ENCODE data around the gene WDR20. TPM values are rescaled to one million over a fixed set of nuclear protein-coding genes. Genes with fewer than 3 reads are reported as not detected.

Gene WDR20
- total RNA-seq, 1 experiment from 2014 or later: 25.6 TPM

DNA sequence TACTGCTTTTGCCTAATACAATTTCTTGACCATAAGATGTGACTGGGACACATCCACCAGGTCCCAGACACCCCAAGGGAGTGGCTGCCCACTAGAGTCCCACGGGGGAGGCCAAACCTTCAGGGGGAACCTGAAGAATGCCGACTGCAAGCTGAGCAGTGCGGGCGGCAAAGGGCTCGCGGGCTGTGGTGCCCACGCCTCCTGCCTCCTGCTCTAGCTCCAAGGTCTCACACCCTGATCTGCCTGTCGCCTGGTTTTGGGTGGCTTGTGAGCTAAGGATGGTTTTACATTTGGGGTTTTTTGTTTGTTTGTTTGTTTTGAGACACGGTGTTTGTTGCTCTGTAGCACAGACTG is 90.0 kb downstream of the WDR20 start:
- H3K27ac Mint-ChIP-seq: no peak overlapping the region
- no peak for ATAC-seq
- no peaks in the 10 kb centered on the region for H3K9me3 Mint-ChIP-seq
- H3K36me3 Mint-ChIP-seq: peaks cover 3% of the 10 kb centered on the region; the same call in 1 of the 2 replicates
- CTCF ChIA-PET: interaction anchor here (2.0 kb wide), 1 partner anchor 84 kb away, joined by 5 read pairs; no protein-coding TSS in a partner anchor
- no peak for DNase-seq (ENCODE audit: low spot score)
- TF ChIP-seq, protein P1, sequence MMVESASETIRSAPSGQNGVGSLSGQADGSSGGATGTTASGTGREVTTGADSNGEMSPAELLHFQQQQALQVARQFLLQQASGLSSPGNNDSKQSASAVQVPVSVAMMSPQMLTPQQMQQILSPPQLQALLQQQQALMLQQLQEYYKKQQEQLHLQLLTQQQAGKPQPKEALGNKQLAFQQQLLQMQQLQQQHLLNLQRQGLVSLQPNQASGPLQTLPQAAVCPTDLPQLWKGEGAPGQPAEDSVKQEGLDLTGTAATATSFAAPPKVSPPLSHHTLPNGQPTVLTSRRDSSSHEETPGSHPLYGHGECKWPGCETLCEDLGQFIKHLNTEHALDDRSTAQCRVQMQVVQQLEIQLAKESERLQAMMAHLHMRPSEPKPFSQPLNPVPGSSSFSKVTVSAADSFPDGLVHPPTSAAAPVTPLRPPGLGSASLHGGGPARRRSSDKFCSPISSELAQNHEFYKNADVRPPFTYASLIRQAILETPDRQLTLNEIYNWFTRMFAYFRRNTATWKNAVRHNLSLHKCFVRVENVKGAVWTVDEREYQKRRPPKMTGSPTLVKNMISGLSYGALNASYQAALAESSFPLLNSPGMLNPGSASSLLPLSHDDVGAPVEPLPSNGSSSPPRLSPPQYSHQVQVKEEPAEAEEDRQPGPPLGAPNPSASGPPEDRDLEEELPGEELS (CRISPR knock-in tag; IDR thresholded peaks at IDR 0.05): no peak
- TF ChIP-seq, protein P2, sequence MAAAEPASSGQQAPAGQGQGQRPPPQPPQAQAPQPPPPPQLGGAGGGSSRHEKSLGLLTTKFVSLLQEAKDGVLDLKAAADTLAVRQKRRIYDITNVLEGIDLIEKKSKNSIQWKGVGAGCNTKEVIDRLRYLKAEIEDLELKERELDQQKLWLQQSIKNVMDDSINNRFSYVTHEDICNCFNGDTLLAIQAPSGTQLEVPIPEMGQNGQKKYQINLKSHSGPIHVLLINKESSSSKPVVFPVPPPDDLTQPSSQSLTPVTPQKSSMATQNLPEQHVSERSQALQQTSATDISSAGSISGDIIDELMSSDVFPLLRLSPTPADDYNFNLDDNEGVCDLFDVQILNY (CRISPR knock-in tag; IDR thresholded peaks at IDR 0.05): no peak
- TF ChIP-seq GRHL2 (CRISPR knock-in tag; IDR thresholded peaks at IDR 0.05; ENCODE audit: insufficient replicate concordance, severe bottlenecking) (no peak), ZNF396 (CRISPR knock-in tag; IDR thresholded peaks at IDR 0.05; ENCODE audit: borderline replicate concordance) (no peak)
- no peaks in the 10 kb centered on the region for H3K4me1 Mint-ChIP-seq
- H3K4me3 Mint-ChIP-seq: no peak overlapping the region
- no peaks in the 10 kb centered on the region for H3K27me3 Mint-ChIP-seq (ENCODE audit: low read depth)
- POLR2A ChIA-PET: no interaction called here

DNA sequence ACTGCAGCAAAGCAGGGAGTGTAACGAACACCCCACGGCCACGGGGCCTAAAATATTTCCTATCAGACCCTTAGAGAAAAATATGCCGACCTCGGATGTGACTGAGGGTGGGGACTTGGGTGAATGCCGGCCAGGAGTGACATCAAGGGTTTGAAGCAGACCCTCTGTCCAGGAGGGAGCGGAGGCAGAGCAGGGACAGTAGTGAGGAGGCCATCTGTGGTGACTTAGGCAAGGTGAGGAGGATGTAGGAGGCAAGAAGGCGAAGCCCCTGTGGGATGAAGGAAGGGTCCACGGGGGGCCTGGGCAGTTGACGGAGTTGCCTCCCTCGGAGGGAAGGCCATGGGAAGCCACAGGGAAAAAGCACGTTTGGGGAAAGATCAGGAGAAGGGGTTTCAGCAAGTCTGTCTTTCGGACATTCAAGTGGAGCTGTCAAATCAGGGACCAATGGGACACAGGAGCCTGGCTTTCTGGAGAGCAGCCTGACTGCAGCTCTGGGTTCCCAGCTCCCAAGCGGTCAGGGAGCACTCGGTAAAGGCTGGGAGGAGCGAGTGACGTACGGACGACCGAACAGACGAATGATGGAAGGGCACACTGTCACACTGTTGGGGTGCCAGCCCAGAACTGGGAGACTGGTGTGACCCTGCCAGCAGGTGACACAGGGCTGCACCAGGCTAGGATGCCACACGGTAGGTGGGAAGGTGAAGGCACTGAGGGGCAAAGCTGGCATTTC is 90.9 kb downstream of the WDR20 start:
- CTCF ChIA-PET: interaction anchor here (1.0 to 3.7 kb wide), 2 partner anchors 60 to 83 kb away, joined by 3 to 18 read pairs; no protein-coding TSS in a partner anchor
- TF ChIP-seq, protein P3, sequence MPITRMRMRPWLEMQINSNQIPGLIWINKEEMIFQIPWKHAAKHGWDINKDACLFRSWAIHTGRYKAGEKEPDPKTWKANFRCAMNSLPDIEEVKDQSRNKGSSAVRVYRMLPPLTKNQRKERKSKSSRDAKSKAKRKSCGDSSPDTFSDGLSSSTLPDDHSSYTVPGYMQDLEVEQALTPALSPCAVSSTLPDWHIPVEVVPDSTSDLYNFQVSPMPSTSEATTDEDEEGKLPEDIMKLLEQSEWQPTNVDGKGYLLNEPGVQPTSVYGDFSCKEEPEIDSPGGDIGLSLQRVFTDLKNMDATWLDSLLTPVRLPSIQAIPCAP (CRISPR knock-in tag; IDR thresholded peaks at IDR 0.05): no peak
- TF ChIP-seq ZNF671 (CRISPR knock-in tag; IDR thresholded peaks at IDR 0.05): no peak
- TF ChIP-seq, protein P4, sequence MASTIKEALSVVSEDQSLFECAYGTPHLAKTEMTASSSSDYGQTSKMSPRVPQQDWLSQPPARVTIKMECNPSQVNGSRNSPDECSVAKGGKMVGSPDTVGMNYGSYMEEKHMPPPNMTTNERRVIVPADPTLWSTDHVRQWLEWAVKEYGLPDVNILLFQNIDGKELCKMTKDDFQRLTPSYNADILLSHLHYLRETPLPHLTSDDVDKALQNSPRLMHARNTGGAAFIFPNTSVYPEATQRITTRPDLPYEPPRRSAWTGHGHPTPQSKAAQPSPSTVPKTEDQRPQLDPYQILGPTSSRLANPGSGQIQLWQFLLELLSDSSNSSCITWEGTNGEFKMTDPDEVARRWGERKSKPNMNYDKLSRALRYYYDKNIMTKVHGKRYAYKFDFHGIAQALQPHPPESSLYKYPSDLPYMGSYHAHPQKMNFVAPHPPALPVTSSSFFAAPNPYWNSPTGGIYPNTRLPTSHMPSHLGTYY (CRISPR knock-in tag; IDR thresholded peaks at IDR 0.05): no peak
- TF ChIP-seq ZNF317 (CRISPR knock-in tag; IDR thresholded peaks at IDR 0.05; ENCODE audit: borderline replicate concordance, low read depth): no peak
- no peak for TF ChIP-seq ZNF263 (CRISPR knock-in tag; IDR thresholded peaks at IDR 0.05; ENCODE audit: low read depth)
- TF ChIP-seq ZNF423 (CRISPR knock-in tag; IDR thresholded peaks at IDR 0.05): no peak
- no peak for TF ChIP-seq SOX15 (CRISPR knock-in tag; IDR thresholded peaks at IDR 0.05)
- no peak for TF ChIP-seq HMGA2 (CRISPR knock-in tag; IDR thresholded peaks at IDR 0.05)
- POLR2A ChIA-PET: no interaction called here
- H3K4me1 Mint-ChIP-seq: no peaks in the 10 kb centered on the region
- no peaks in the 10 kb centered on the region for H3K27me3 Mint-ChIP-seq (ENCODE audit: low read depth)
- no peaks in the 10 kb centered on the region for H3K9me3 Mint-ChIP-seq
- no peak for ATAC-seq
- peak overlapping the region; percentile 14; the same call in 1 of the 2 replicates for H3K27ac Mint-ChIP-seq
- H3K36me3 Mint-ChIP-seq: no peaks in the 10 kb centered on the region
- DNase-seq (ENCODE audit: low spot score): no peak
- no peak overlapping the region for H3K4me3 Mint-ChIP-seq

DNA sequence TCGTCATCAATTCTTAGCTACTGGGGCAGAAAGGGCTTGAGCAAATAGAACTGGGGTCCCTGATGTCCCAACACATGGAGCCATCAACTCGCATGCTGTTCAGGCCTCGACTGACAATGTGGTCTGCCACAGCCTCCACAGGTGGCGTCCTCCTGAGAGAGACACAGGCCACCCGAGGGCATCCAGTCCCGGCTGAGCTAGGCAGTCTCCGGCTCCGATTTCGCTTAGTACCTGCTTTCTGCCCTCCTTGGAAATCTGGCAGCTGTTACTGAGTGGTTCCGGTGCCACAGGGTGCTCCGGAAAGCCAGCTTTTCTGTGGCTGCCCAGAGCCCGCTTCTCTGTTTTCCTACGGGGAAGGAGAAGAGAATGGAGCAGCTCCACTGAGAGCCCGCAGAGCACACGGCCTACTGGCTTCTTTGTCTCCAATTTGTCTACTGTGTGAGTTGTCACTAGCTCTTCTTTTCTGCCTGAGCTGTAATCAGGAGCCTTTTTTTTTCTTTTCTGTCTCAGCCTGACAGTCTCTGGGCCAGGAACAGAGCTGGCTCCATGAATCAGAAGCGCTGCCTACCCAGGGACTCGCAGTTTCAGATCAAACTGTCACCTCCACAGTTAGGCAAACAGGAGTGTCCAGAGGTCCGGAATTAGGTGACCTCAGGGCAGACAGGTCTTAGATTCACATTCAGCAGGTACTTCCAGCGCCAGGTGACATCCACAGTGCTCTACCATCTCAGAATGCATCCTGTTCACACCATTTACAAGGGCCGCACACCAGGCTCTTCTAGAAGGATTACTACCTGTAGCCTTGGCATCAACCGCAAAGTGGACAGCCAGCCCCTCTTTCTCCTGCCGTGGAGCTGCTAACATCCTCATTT is 92.0 kb downstream of the WDR20 start:
- ChIA-PET POLR2A (no interaction called here), CTCF (interaction anchor here (0.6 to 3.7 kb wide), 3 partner anchors 30 to 82 kb away, joined by 3 to 18 read pairs (median 3); no protein-coding TSS in a partner anchor)
- DNase-seq (ENCODE audit: low spot score): no peak
- no peak for TF ChIP-seq ZNF138 (CRISPR knock-in tag; conservative IDR thresholded peaks at IDR 0.05)
- ATAC-seq: no peak
- no peaks in the 10 kb centered on the region for H3K36me3 Mint-ChIP-seq
- H3K9me3 Mint-ChIP-seq: no peaks in the 10 kb centered on the region
- H3K4me1 Mint-ChIP-seq: no peaks in the 10 kb centered on the region
- no peak overlapping the region for H3K27ac Mint-ChIP-seq
- H3K4me3 Mint-ChIP-seq: no peak overlapping the region
- H3K27me3 Mint-ChIP-seq (ENCODE audit: low read depth): no peaks in the 10 kb centered on the region

Measured in WTC11 (cell line).